B cell (primary cell): Measurements from ENCODE around the gene C19orf44. TPM values are rescaled to one million over a fixed set of nuclear protein-coding genes. Genes with fewer than 3 reads are reported as not detected.
"Not testable (repeated sequence)": the region's sequence is repeated elsewhere in the genome, so short reads cannot be mapped to it uniquely, and the experiment has no call there.

Experiments
- ATAC-seq: fragments of 200-7000 bp; cut with Tn5 transposase; one replicate; pipeline ENCODE4 v1.10.0; 2021; ENCODE audit warnings: low read depth, mild to moderate bottlenecking, moderate number of reproducible peaks, moderate library complexity
- CTCF ChIA-PET: fragments of 350-600 bp; sonication (Branson Sonifier 250); formaldehyde crosslinking; loops from one replicate; lab custom pipeline; 2021; ENCODE audit warnings: antibody characterized with exemption, inconsistent platforms; lab: Charles Lee
- POLR2A ChIA-PET: fragments of 350-600 bp; sonication (Branson Sonifier 250); formaldehyde crosslinking; loops from one replicate; lab custom pipeline; 2021; ENCODE audit warnings: antibody characterized with exemption; lab: Charles Lee
- DNase-seq: peaks from one replicate; pipeline ENCODE4 v3.0.0; 2013
- H2AFZ ChIP-seq: 2 replicates; pipeline ENCODE4 v1.6.1; 2012; ENCODE audit warnings: mild to moderate bottlenecking, low read depth, low read length; ENCODE audit not compliant: insufficient read depth, poor library complexity, severe bottlenecking
- H3K27ac ChIP-seq, 2 donors: 1 replicate in 1 of 2; 2 replicates in 1 of 2; pipeline ENCODE4 v1.5.1; 2012 to 2013; ENCODE audit warnings: low read length in 2 of 2, mild to moderate bottlenecking in 2 of 2, moderate library complexity in 1 of 2
- H3K27me3 ChIP-seq, 4 experiments: fragments of 200-600 bp in 1 of 4; sonication (generic) in 1 of 4; replicated peaks in 1 of 4; 1 replicate in 2 of 4; 2 replicates in 2 of 4; pipeline versions ENCODE4 v1.6.1 to v1.7.0; 2013 to 2016; ENCODE audit warnings: low read length in 3 of 4, mild to moderate bottlenecking in 2 of 4, mixed read lengths in 1 of 4, moderate library complexity in 1 of 4; ENCODE audit not compliant: insufficient read depth in 4 of 4, control insufficient read depth in 3 of 4; ENCODE audit errors: control extremely low read depth in 1 of 4
- H3K36me3 ChIP-seq, 2 experiments: replicated peaks in 1 of 2; 1 replicate in 1 of 2; 2 replicates in 1 of 2; pipeline versions ENCODE4 v1.6.1 to v1.7.1; 2013; ENCODE audit warnings: low read length in 1 of 2; ENCODE audit not compliant: insufficient read depth in 2 of 2, control insufficient read depth in 1 of 2; ENCODE audit errors: control extremely low read depth in 1 of 2, extremely low read depth in 1 of 2
- H3K4me1 ChIP-seq, 2 donors: fragments of 200-600 bp in 1 of 2; sonication (generic) in 1 of 2; 1 replicate in 1 of 2; 2 replicates in 1 of 2; pipeline versions ENCODE4 v1.5.1 to v1.6.1; 2013 to 2017; ENCODE audit warnings: low read length in 2 of 2; ENCODE audit not compliant: control insufficient read depth in 2 of 2, insufficient read depth in 2 of 2
- H3K4me2 ChIP-seq: replicated peaks from 2 replicates; pipeline ENCODE3; 2012; ENCODE audit warnings: mild to moderate bottlenecking, low read depth, low read length; ENCODE audit not compliant: poor library complexity, severe bottlenecking
- H3K4me3 ChIP-seq, 5 experiments: fragments of 200-600 bp in 1 of 5; sonication (generic) in 1 of 5; 1 replicate in 3 of 5; 2 replicates in 2 of 5; pipeline versions ENCODE4 v1.5.1 to v1.7.0; 2011 to 2016; ENCODE audit warnings: low read length in 4 of 5, mild to moderate bottlenecking in 4 of 5, low read depth in 2 of 5, control low read depth in 1 of 5, moderate library complexity in 1 of 5; ENCODE audit not compliant: insufficient read depth in 1 of 5; ENCODE audit errors: control extremely low read depth in 1 of 5, extremely low read depth in 1 of 5
- H3K79me2 ChIP-seq: fragments of 200-600 bp; sonication (generic); one replicate; pipeline ENCODE4 v1.6.0; 2016; ENCODE audit warnings: low read length; ENCODE audit not compliant: control insufficient read depth, insufficient read depth
- H3K9ac ChIP-seq: fragments of 200-600 bp; sonication (generic); 2 replicates; pipeline ENCODE4 v1.6.1; 2017; ENCODE audit warnings: mild to moderate bottlenecking, low read length, moderate library complexity
- H3K9me3 ChIP-seq, 3 donors: one replicate each; pipeline versions ENCODE4 v1.6.1 to v1.7.1; 2013; ENCODE audit warnings: low read length in 2 of 3; ENCODE audit not compliant: control insufficient read depth in 2 of 3, insufficient read depth in 1 of 3; ENCODE audit errors: control extremely low read depth in 1 of 3
- H4K20me1 ChIP-seq: 2 replicates; pipeline ENCODE4 v1.6.0; 2012; ENCODE audit warnings: mild to moderate bottlenecking, low read length; ENCODE audit not compliant: insufficient read depth, control insufficient read depth, poor library complexity, severe bottlenecking
- H3K27ac Mint-ChIP-seq: one replicate; pipeline ENCODE4 v1.8.0; 2021; ENCODE audit warnings: mixed read lengths
- H3K27me3 Mint-ChIP-seq: one replicate; pipeline ENCODE4 v1.8.0; 2021; ENCODE audit warnings: mixed read lengths
- H3K4me1 Mint-ChIP-seq: one replicate; pipeline ENCODE4 v1.8.0; 2021; ENCODE audit warnings: mixed read lengths
- H3K4me3 Mint-ChIP-seq: one replicate; pipeline ENCODE4 v1.8.0; 2021; ENCODE audit warnings: mixed read lengths
- H3K9me3 Mint-ChIP-seq: one replicate; pipeline ENCODE4 v1.8.0; 2022; ENCODE audit warnings: mixed read lengths; ENCODE audit not compliant: insufficient read depth
- EZH2 ChIP-seq: IDR thresholded peaks from 2 replicates; pipeline ENCODE4 v1.6.1; 2012; ENCODE audit warnings: borderline replicate concordance, low read depth, mild to moderate bottlenecking, moderate library complexity, low read length; ENCODE audit not compliant: insufficient read depth, poor library complexity, severe bottlenecking
- WGBS: methylation state at CpG from one replicate; pipeline ENCODE4 v1.1.5; 2013; ENCODE audit warnings: missing lambda C conversion rate; ENCODE audit not compliant: insufficient coverage; 5-methylcytosine and 5-hydroxymethylcytosine counted together
- intact Hi-C: fragments of 100-400 bp; cut with micrococcal nuclease; formaldehyde crosslinking; loops from one replicate; pipeline ENCODE4 v1.10.0; 2022
- polyA plus RNA-seq: library from polyadenylated mRNA; depleted of rRNA; stranded (reverse); fragments of >200 nt; gene quantifications from 2 replicates; pipeline ENCODE4 v1.2.3, GENCODE V29; 2012
- total RNA-seq, 2 donors: library from RNA; stranded (reverse); fragments of 120-200 nt in 1 of 2; gene quantifications; 1 replicate in 1 of 2; 2 replicates in 1 of 2; pipeline versions ENCODE4 v1.2.3 to v1.2.4, GENCODE V29; 2013 to 2022
- TF ChIP-seq, protein P1 (sequence below): fragments of 200-600 bp; IDR thresholded peaks from one replicate; pipeline ENCODE4 v1.8.0; 2022; ENCODE audit warnings: antibody characterized with exemption, mild to moderate bottlenecking

C19orf44 gene
- total and polyA plus RNA-seq, 2 donors (not counting 1 experiment from before 2014, with no cell fraction given), result 4.9 to 8.4 TPM

DNA sequence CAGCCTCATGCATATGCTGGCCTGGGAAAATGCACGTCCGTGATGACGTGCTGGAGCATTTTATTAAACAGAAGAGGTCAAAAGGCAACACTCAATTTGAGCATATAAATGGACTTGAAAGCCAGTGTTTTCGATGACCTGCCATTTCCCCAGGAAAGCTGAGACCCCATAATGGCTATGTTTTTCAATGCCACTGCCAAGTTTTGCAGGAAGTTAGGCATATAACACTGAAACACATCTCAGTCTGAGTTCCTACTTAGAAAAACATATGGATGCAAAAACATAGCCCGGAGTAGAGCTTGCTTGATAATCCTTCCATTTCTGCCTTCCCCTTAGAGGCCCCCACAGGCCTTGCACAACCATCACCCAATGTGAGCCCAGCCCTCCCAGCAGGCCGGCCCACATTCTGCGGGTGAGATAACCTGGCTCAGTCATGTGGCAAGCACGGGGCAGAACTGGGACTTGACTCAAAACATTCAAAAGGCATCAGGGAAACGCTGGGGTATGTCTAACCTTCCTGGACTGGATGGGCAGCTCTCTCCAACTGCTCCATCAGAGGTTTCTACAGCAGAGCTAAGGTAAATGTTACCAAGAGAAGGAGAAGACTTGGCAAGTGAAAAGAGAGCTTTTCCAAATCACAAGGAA lies 49.3 kb upstream of the C19orf44 start:
- Mint-ChIP-seq H3K9me3 (no peaks in the 10 kb centered on the region), H3K4me3 (peak overlapping the region; percentile 76), H3K27ac (peak overlapping the region; percentile 97), H3K4me1 (peaks cover 85% of the 10 kb centered on the region), H3K27me3 (no peaks in the 10 kb centered on the region)
- peaks cover 0 to 21% (median 2%) of the 10 kb centered on the region in 3 donors for H3K9me3 ChIP-seq
- no peaks in the 10 kb centered on the region for H3K27me3 ChIP-seq
- CTCF ChIA-PET, result interaction anchor here (0.6 kb wide), 1 partner anchor 860 kb away, joined by 3 read pairs; no protein-coding TSS in a partner anchor
- peak overlapping the region; percentile 93 to 98 for H3K27ac ChIP-seq
- peaks cover 15% of the 10 kb centered on the region for H4K20me1 ChIP-seq
- H2AFZ ChIP-seq, result peak overlapping the region; percentile 54
- peak overlapping the region in 1 of 5 experiments; percentile 26 for H3K4me3 ChIP-seq
- H3K4me2 ChIP-seq, result peak overlapping the region; percentile 64
- TF ChIP-seq, protein P1, sequence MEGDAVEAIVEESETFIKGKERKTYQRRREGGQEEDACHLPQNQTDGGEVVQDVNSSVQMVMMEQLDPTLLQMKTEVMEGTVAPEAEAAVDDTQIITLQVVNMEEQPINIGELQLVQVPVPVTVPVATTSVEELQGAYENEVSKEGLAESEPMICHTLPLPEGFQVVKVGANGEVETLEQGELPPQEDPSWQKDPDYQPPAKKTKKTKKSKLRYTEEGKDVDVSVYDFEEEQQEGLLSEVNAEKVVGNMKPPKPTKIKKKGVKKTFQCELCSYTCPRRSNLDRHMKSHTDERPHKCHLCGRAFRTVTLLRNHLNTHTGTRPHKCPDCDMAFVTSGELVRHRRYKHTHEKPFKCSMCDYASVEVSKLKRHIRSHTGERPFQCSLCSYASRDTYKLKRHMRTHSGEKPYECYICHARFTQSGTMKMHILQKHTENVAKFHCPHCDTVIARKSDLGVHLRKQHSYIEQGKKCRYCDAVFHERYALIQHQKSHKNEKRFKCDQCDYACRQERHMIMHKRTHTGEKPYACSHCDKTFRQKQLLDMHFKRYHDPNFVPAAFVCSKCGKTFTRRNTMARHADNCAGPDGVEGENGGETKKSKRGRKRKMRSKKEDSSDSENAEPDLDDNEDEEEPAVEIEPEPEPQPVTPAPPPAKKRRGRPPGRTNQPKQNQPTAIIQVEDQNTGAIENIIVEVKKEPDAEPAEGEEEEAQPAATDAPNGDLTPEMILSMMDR, result no peak
- TF ChIP-seq EZH2, result no peak
- peak overlapping the region; percentile 15 for H3K9ac ChIP-seq
- H3K4me1 ChIP-seq, result peaks cover 86 to 94% of the 10 kb centered on the region in 2 donors
- WGBS, result 15% methylated on average over 9 of the region's 9 CpGs
- DNase-seq, result peak; percentile 79
- H3K36me3 ChIP-seq, result peaks cover 0 to 5% of the 10 kb centered on the region in 2 experiments
- intact Hi-C loops, result loop anchor here (2.0 to 5.0 kb wide), 2 partner anchors 215 to 304 kb away; partner anchors contain the start of genes HSH2D, SMIM7 and TMEM38A
- peak; percentile 34 for ATAC-seq
- peaks cover 89% of the 10 kb centered on the region for H3K79me2 ChIP-seq
- POLR2A ChIA-PET, result interaction anchor here (0.9 to 1.4 kb wide), 2 partner anchors 30 to 116 kb away, joined by 3 read pairs; no protein-coding TSS in a partner anchor

DNA sequence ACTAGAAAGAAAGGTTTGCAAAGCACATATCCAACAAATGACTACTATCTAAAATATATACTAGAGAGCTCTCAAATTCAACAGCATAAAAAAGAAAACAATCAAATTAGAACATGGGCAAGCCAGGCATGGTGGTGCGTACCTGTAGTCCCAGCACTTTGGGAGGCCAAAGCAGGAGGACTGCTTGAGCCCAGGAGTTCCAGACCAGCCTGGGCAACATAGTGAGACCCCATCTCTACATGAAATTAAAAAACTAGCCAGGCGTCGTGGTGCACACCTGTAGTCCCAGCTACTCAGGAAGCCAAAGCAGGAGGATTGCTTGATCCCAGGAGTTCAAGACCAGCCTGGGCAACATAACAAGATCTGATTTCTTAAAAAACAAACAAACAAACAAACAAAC lies 47.3 kb upstream of the C19orf44 start:
- 100% methylated on average over 1 of the region's 3 CpGs for WGBS
- H2AFZ ChIP-seq, H3K27me3 Mint-ChIP-seq, H3K36me3 ChIP-seq, DNase-seq, ATAC-seq, H3K9me3 Mint-ChIP-seq, H3K9ac ChIP-seq, H3K4me3 ChIP-seq, H3K27me3 ChIP-seq: not testable (repeated sequence)
- Histone ChIP-seq H3K27ac (peak overlapping the region; percentile 48 to 93), H3K4me1 (peaks cover 71 to 74% of the 10 kb centered on the region in 2 donors), H4K20me1 (peaks cover 20% of the 10 kb centered on the region), H3K4me2 (peak overlapping the region; percentile 46), H3K79me2 (peaks cover 95% of the 10 kb centered on the region), H3K9me3 (peaks cover 0 to 13% (median 2%) of the 10 kb centered on the region in 3 donors)
- intact Hi-C loops, result loop anchor here (5.0 kb wide), 1 partner anchor 213 kb away; the partner anchor contains the start of genes SMIM7 and TMEM38A
- Mint-ChIP-seq H3K27ac (peak overlapping the region; percentile 92), H3K4me1 (peaks cover 70% of the 10 kb centered on the region), H3K4me3 (peak overlapping the region; percentile 76)
- ChIA-PET CTCF (interaction anchor here (0.8 kb wide), 1 partner anchor 202 kb away, joined by 4 read pairs; no protein-coding TSS in a partner anchor), POLR2A (interaction anchor here (0.5 to 1.1 kb wide), 3 partner anchors 120 to 135 kb away, joined by 3 to 12 read pairs (median 4); no protein-coding TSS in a partner anchor)
